ENCODE data around the gene ZFP92.

DNA sequence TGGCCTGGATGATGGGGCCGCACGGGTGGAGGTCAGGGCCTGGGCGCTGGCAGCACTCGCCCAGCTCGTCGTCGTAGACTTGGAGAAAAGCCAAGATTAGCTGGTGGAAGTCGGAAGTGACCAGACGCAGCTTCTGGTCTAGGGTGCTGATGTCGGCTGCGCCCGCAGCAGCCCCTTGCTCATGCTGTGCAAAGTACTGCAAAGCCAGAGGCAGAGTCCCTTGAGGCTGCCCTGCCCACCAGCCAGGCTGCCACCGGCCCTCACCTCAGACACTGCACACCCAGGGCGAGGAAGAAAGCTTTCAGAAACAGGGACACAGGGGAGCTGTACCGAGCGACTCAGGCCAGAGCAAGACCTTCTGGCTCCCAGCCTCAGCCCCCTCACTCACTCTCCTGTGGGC is 44.3 kb downstream of the ZFP92 start:
- TF ChIP-seq, protein P1, sequence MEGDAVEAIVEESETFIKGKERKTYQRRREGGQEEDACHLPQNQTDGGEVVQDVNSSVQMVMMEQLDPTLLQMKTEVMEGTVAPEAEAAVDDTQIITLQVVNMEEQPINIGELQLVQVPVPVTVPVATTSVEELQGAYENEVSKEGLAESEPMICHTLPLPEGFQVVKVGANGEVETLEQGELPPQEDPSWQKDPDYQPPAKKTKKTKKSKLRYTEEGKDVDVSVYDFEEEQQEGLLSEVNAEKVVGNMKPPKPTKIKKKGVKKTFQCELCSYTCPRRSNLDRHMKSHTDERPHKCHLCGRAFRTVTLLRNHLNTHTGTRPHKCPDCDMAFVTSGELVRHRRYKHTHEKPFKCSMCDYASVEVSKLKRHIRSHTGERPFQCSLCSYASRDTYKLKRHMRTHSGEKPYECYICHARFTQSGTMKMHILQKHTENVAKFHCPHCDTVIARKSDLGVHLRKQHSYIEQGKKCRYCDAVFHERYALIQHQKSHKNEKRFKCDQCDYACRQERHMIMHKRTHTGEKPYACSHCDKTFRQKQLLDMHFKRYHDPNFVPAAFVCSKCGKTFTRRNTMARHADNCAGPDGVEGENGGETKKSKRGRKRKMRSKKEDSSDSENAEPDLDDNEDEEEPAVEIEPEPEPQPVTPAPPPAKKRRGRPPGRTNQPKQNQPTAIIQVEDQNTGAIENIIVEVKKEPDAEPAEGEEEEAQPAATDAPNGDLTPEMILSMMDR (conservative IDR thresholded peaks at IDR 0.05) = no peak
- TF ChIP-seq ZFX (IDR thresholded peaks at IDR 0.05) = no peak

All from C4-2B (cell line).